Transverse colon (tissue), 3 donors: Measurements from ENCODE around the gene ANKRD44.

ENCODE experiments used
- EP300 ChIP-seq: sonication (generic); formaldehyde crosslinking; IDR thresholded peaks from one replicate; pipeline ENCODE4 v1.6.1; 2017; ENCODE audit warnings: antibody characterized with exemption, low read depth
- POLR2A ChIP-seq: fragments of 450-650 bp; IDR thresholded peaks from one replicate; pipeline ENCODE4 v1.6.1; 2016; ENCODE audit warnings: antibody characterized with exemption, mild to moderate bottlenecking, moderate library complexity
- POLR2AphosphoS5 ChIP-seq, 3 donors: sonication (generic); formaldehyde crosslinking; IDR thresholded peaks; one replicate each; pipeline ENCODE4 v1.6.1; 2016; ENCODE audit warnings: antibody characterized with exemption in 3 of 3

GRCh38 chr2:197090742-197091367, 219.7 kb downstream of the ANKRD44 start:
- TF ChIP-seq POLR2AphosphoS5 (IDR thresholded peaks at IDR 0.05) (no peak), EP300 (no peak), POLR2A (no peak)
